HG02943 (cell line): ENCODE measurements around the gene INTS1.

ENCODE experiments used
- ATAC-seq: cut with Tn5 transposase; IDR thresholded peaks from one replicate; pipeline ENCODE4 v1.9.1; 2021; ENCODE audit warnings: mild to moderate bottlenecking, low read depth, moderate library complexity; ENCODE audit not compliant: unreplicated experiment

INTS1 gene

GRCh38 chr7:1490837-1491236 is 13.4 kb downstream of the INTS1 start:
- ATAC-seq, result no peak

- no peak for ATAC-seq
Observed at GRCh38 chr7:1489336-1489735, 14.9 kb downstream of the INTS1 start.

- ATAC-seq, result no peak
Observed at GRCh38 chr7:1488016-1488415, 16.2 kb downstream of the INTS1 start.

- no peak for ATAC-seq
Observed at GRCh38 chr7:1487466-1487865, 16.7 kb downstream of the INTS1 start.

GRCh38 chr7:1486571-1486970 is 17.6 kb downstream of the INTS1 start:
- ATAC-seq, result no peak

- ATAC-seq, result no peak
Observed at GRCh38 chr7:1485156-1485555, 19.0 kb downstream of the INTS1 start.

GRCh38 chr7:1484569-1484968 is 19.6 kb downstream of the INTS1 start:
- ATAC-seq, result no peak

- ATAC-seq, result no peak
Observed at GRCh38 chr7:1483536-1484505, 20.4 kb downstream of the INTS1 start.

GRCh38 chr7:1483079-1483478 is 21.1 kb downstream of the INTS1 start:
- no peak for ATAC-seq

- no peak for ATAC-seq
Observed at GRCh38 chr7:1481300-1481699, 22.9 kb downstream of the INTS1 start.

- no peak for ATAC-seq
Observed at GRCh38 chr7:1480670-1481069, 23.5 kb downstream of the INTS1 start.

- ATAC-seq, result no peak
Observed at GRCh38 chr7:1479287-1479686, 24.9 kb downstream of the INTS1 start.

- no peak for ATAC-seq
Observed at GRCh38 chr7:1478480-1478879, 25.7 kb downstream of the INTS1 start.

- ATAC-seq, result no peak
Observed at GRCh38 chr7:1476859-1477258, 27.3 kb downstream of the INTS1 start.

GRCh38 chr7:1475991-1476390 is 28.2 kb downstream of the INTS1 start:
- no peak for ATAC-seq

- no peak for ATAC-seq
Observed at GRCh38 chr7:1475393-1475792, 28.8 kb downstream of the INTS1 start.

GRCh38 chr7:1474736-1475135 is 29.5 kb downstream of the INTS1 start:
- no peak for ATAC-seq

GRCh38 chr7:1473864-1474512 is 30.2 kb downstream of the INTS1 start:
- no peak for ATAC-seq

- no peak for ATAC-seq
Observed at GRCh38 chr7:1470901-1471300, 33.3 kb downstream of the INTS1 start.

GRCh38 chr7:1468643-1469298 is 35.4 kb downstream of the INTS1 start:
- no peak for ATAC-seq

GRCh38 chr7:1468203-1468602 is 36.0 kb downstream of the INTS1 start:
- no peak for ATAC-seq
